ENCODE data around the gene PCP4. TPM values are rescaled to one million over a fixed set of nuclear protein-coding genes. Genes with fewer than 3 reads are reported as not detected.

Gene PCP4
- total RNA-seq, 1 experiment from 2014 or later, result 0.77 TPM

GRCh38 chr21:39869141-39869818 lies 2.0 kb downstream of the PCP4 start:
- no peak overlapping the region for H4K91ac ChIP-seq (ENCODE audit: insufficient read length, low read depth, low read length)
- no peaks in the 10 kb centered on the region for H3K9me3 ChIP-seq (ENCODE audit: control insufficient read depth, low read depth, low read length)
- DNase-seq, result no peak
- no peak overlapping the region for H3K4ac ChIP-seq (ENCODE audit: low read depth, low read length)
- no peak overlapping the region for H3K27ac Mint-ChIP-seq
- H3K9me3 Mint-ChIP-seq, result no peaks in the 10 kb centered on the region
- no peaks in the 10 kb centered on the region for H3K23me2 ChIP-seq (ENCODE audit: insufficient read length, low read depth, low read length, poor library complexity, severe bottlenecking)
- no peak overlapping the region for H4K8ac ChIP-seq (replicated peaks; ENCODE audit: insufficient read length, low read depth, low read length)
- H3K4me2 ChIP-seq (ENCODE audit: insufficient read depth, insufficient read length, low read length), result no peak overlapping the region
- no peak overlapping the region for H3K27ac ChIP-seq (ENCODE audit: insufficient read length, low read depth, low read length)
- H2BK5ac ChIP-seq (ENCODE audit: insufficient read length, low read length), result no peak overlapping the region
- H4K20me1 ChIP-seq (ENCODE audit: control insufficient read depth, insufficient read depth, insufficient read length), result no peaks in the 10 kb centered on the region
- H2BK12ac ChIP-seq (ENCODE audit: insufficient read length, low read depth, low read length), result no peak overlapping the region
- no peak for TF ChIP-seq CTCF (conservative IDR thresholded peaks at IDR 0.05)
- no peak overlapping the region for H3T11ph ChIP-seq (ENCODE audit: low read length)
- H3K14ac ChIP-seq (ENCODE audit: insufficient read depth, low read length), result no peak overlapping the region
- H3K27me3 Mint-ChIP-seq (ENCODE audit: low read depth), result peaks cover 15% of the 10 kb centered on the region
- peaks cover 10 to 14% of the 10 kb centered on the region in 2 experiments for H3K4me1 Mint-ChIP-seq
- H4K5ac ChIP-seq (ENCODE audit: insufficient read length, low read depth, low read length), result no peak overlapping the region
- no peak overlapping the region for H2BK20ac ChIP-seq (ENCODE audit: low read depth, low read length, poor library complexity, severe bottlenecking)
- H3K56ac ChIP-seq (ENCODE audit: insufficient read length, low read depth, low read length), result no peak overlapping the region
- H3K4me1 ChIP-seq (ENCODE audit: insufficient read depth, low read length), result no peaks in the 10 kb centered on the region
- H3K9ac ChIP-seq (ENCODE audit: extremely low read depth, insufficient read length, low read length), result no peak overlapping the region
- H3K23ac ChIP-seq (ENCODE audit: insufficient read length, low read depth, low read length), result no peak overlapping the region
- H3K27me3 ChIP-seq (ENCODE audit: insufficient read depth, low read length), result 0 out of 2 replicates have a peak, but pooled peaks cover 3% of the 10 kb centered on the region
- no peak overlapping the region for H3K18ac ChIP-seq (ENCODE audit: insufficient read length, low read depth, low read length)
- H2BK120ac ChIP-seq (ENCODE audit: low read depth, low read length, poor library complexity, severe bottlenecking), result no peak overlapping the region
- WGBS (ENCODE audit: extremely low coverage, insufficient read length, low lambda C conversion rate), result no CpG with 5 or more reads among the region's 11 CpGs
- H3K4me3 Mint-ChIP-seq, result no peak overlapping the region; a peak in 1 of 5 replicates
- H3K79me1 ChIP-seq (ENCODE audit: insufficient read depth, low read depth, low read length, poor library complexity, severe bottlenecking), result no peaks in the 10 kb centered on the region
- no peak overlapping the region for H2BK15ac ChIP-seq (ENCODE audit: low read depth, low read length)
- no peaks in the 10 kb centered on the region for H3K79me2 ChIP-seq (ENCODE audit: insufficient read depth, low read length)
- H2AK5ac ChIP-seq (ENCODE audit: insufficient read length, low read length), result no peak overlapping the region
- H2AFZ ChIP-seq (ENCODE audit: low read length), result no peak overlapping the region
- H3K36me3 Mint-ChIP-seq (ENCODE audit: insufficient read depth in 1 of 3, low read depth in 3 of 3), result no peaks in the 10 kb centered on the region; a peak in 1 of 7 replicates

Measured in H9 (cell line).